Thyroid gland (tissue), 4 donors: Measurements from ENCODE around the gene CAMKK1. TPM values are rescaled to one million over a fixed set of nuclear protein-coding genes. Genes with fewer than 3 reads are reported as not detected.

Experiments used
- DNase-seq, 2 donors: peaks; one replicate each; pipeline ENCODE4 v3.0.0-alpha.2; 2019
- H3K27ac ChIP-seq, 3 donors: fragments of 200-600 bp; sonication (generic); 1 replicate in 2 of 3; 2 replicates in 1 of 3; pipeline ENCODE4 v1.5.1; 2016 to 2019; ENCODE audit warnings: mild to moderate bottlenecking in 1 of 3, moderate library complexity in 1 of 3
- H3K27me3 ChIP-seq: fragments of 200-600 bp; sonication (generic); one replicate; pipeline ENCODE4 v1.5.1; 2019
- H3K36me3 ChIP-seq, 2 donors: fragments of 200-600 bp; sonication (generic); one replicate each; pipeline ENCODE4 v1.5.1; 2016 to 2019
- H3K4me1 ChIP-seq, 2 donors: fragments of 200-600 bp; sonication (generic); one replicate each; pipeline ENCODE4 v1.5.1; 2017 to 2019
- H3K4me3 ChIP-seq, 3 donors: fragments of 200-600 bp; sonication (generic); replicated peaks in 1 of 3; 1 replicate in 2 of 3; 2 replicates in 1 of 3; pipeline ENCODE4 v1.5.1; 2016; ENCODE audit warnings: mild to moderate bottlenecking in 1 of 3
- H3K9me3 ChIP-seq: fragments of 200-600 bp; sonication (generic); one replicate; pipeline ENCODE4 v1.5.1; 2017
- POLR2A ChIP-seq, 2 donors: fragments of 450-650 bp; IDR thresholded peaks; one replicate each; pipeline ENCODE4 v1.6.1; 2017; ENCODE audit warnings: antibody characterized with exemption in 2 of 2, mild to moderate bottlenecking in 2 of 2, moderate library complexity in 1 of 2
- WGBS, 2 donors: methylation state at CpG; one replicate each; pipeline ENCODE4 v1.1.5; 2017; 5-methylcytosine and 5-hydroxymethylcytosine counted together
- intact Hi-C: fragments of 100-400 bp; cut with DNase I; formaldehyde crosslinking; loops from one replicate; pipeline ENCODE4 v1.15.1; 2023
- total RNA-seq, 4 donors: library from RNA; depleted of rRNA; stranded (reverse); fragments of >200 nt; gene quantifications; one replicate each; pipeline ENCODE4 v1.2.3, GENCODE V29; 2016
- TF ChIP-seq, protein P1 (sequence below), 6 experiments: fragments of 200-600 bp in 3 of 6; fragments of 450-650 bp in 3 of 6; sonication (generic) in 3 of 6; IDR thresholded peaks; one replicate each; pipeline ENCODE4 v1.5.1; 2016 to 2019; ENCODE audit warnings: antibody characterized with exemption in 6 of 6, mild to moderate bottlenecking in 2 of 6, inconsistent platforms in 1 of 6, moderate library complexity in 1 of 6

The CAMKK1 gene
- total RNA-seq, 4 donors from 2014 or later, result 5.9 to 10.1 (median 7.9) TPM

DNA sequence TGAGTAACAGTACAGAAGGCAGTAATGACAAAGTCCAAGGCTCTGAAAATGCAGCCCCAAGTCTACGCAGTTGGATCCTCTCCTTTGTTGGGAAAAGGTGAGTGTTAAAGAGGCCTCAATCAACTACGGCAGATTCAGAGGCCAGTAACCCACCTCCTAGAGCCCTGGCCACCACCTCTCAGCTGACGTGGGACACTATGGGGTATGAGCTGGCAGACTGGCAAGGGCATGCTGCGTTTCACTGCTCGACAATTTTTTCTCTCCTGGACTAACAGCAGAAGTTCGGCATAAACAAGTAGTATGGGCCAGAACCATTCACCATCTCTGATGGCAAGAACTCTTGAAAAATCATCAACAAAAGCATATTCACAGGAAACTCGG lies 64.0 kb downstream of the CAMKK1 start:
- no peak for TF ChIP-seq POLR2A (IDR thresholded peaks at IDR 0.05)
- TF ChIP-seq, protein P1, sequence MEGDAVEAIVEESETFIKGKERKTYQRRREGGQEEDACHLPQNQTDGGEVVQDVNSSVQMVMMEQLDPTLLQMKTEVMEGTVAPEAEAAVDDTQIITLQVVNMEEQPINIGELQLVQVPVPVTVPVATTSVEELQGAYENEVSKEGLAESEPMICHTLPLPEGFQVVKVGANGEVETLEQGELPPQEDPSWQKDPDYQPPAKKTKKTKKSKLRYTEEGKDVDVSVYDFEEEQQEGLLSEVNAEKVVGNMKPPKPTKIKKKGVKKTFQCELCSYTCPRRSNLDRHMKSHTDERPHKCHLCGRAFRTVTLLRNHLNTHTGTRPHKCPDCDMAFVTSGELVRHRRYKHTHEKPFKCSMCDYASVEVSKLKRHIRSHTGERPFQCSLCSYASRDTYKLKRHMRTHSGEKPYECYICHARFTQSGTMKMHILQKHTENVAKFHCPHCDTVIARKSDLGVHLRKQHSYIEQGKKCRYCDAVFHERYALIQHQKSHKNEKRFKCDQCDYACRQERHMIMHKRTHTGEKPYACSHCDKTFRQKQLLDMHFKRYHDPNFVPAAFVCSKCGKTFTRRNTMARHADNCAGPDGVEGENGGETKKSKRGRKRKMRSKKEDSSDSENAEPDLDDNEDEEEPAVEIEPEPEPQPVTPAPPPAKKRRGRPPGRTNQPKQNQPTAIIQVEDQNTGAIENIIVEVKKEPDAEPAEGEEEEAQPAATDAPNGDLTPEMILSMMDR (IDR thresholded peaks at IDR 0.05), result no peak

DNA sequence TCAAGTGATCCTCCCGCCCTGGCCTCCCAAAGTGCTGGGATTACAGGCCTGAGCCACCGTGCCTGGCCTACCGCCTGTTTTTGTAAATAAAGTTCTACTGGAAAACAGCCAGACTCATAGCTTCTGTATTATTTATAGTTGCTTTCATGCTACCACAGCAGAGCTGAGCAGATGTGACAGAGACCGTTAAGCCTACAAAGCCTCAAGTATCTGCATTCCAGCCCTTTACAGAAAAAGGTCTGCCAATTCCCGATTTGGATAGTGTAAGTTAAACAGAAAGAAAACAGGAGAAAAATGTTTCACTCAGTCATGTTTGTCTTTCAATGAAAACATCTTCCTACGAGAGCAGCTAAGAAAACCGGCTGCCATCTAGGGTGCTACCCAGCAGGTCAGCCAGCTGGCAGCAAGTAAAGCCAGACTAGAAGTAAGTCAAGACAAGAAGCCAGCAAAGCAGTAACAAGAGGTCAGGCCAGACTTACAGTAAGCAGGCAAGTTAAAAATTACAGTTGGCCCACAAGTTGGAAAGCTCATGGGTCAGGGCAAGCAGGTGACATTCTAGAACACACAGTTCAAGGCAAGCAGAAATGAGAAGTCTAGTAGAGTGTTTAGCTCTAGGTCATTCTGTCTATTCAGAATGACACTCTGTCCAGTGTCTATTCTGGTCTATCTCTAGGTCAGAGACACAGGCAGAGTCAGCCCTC lies 64.6 kb downstream of the CAMKK1 start:
- peak; percentile 60 to 70 for DNase-seq
- WGBS, 2 donors, result 24 to 35% methylated on average over 7 of the region's 7 CpGs
- H3K27me3 ChIP-seq, result no peaks in the 10 kb centered on the region
- no peaks in the 10 kb centered on the region for H3K9me3 ChIP-seq
- peak overlapping the region; percentile 33 to 66 (median 55) for H3K27ac ChIP-seq
- H3K4me1 ChIP-seq, result peaks cover 13% of the 10 kb centered on the region in 2 donors
- intact Hi-C loops, result no loop called here
- H3K4me3 ChIP-seq, result no peak overlapping the region
- TF ChIP-seq POLR2A (IDR thresholded peaks at IDR 0.05), result no peak
- TF ChIP-seq, protein P1 (IDR thresholded peaks at IDR 0.05), result no peak
- peaks cover 25 to 29% of the 10 kb centered on the region in 2 donors for H3K36me3 ChIP-seq

More for the DNA sequence above, 64.0 kb downstream of the CAMKK1 start:
- H3K9me3 ChIP-seq, result no peaks in the 10 kb centered on the region
- peaks cover 22 to 25% of the 10 kb centered on the region in 2 donors for H3K36me3 ChIP-seq
- H3K4me3 ChIP-seq, result no peak overlapping the region
- peak overlapping the region; percentile 8 to 55 (median 11) for H3K27ac ChIP-seq
- 92 to 94% methylated on average over 7 of the region's 7 CpGs for WGBS, 2 donors
- peaks cover 13% of the 10 kb centered on the region in 2 donors for H3K4me1 ChIP-seq
- no peak for DNase-seq
- intact Hi-C loops, result no loop called here
- no peaks in the 10 kb centered on the region for H3K27me3 ChIP-seq

DNA sequence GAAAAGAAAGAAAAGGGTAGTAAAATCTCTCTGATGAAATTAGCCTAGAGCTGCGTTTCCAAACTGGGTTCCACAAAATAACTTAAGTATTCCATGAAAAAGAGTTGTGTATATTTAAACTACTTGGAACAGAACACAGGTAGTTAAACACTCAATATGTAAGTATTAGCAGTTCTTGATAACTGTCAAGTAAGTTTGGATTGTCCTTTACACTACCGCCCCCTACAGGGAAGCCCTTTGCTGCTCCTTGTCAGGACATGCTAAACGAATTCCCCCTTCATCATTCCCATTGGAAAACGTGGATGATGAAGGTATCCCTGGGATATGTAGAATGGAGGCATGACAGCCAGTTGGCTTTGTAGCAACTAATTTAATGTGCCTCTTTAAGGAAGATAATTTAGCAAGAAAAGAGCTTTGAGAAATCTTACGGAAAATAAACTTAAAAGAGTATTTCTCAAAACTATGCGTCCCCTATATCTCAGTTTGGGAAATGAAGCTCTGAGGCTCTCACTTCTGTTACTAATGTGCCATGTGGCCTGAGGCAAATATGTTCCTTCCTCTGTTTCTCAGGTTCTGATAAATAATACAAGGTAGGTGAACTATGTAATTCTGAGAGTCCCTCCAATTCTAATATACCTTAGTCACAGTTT lies 65.6 kb downstream of the CAMKK1 start:
- no peaks in the 10 kb centered on the region for H3K27me3 ChIP-seq
- peak; percentile 41 to 42 for DNase-seq
- no peak overlapping the region for H3K4me3 ChIP-seq
- TF ChIP-seq, protein P1 (IDR thresholded peaks at IDR 0.05), result peak in 4 of 6 experiments; percentile 10 to 40 (median 19)
- no peak for TF ChIP-seq POLR2A (IDR thresholded peaks at IDR 0.05)
- 62 to 65% methylated on average over 6 of the region's 6 CpGs for WGBS, 2 donors
- peaks cover 13% of the 10 kb centered on the region in 2 donors for H3K4me1 ChIP-seq
- intact Hi-C loops, result no loop called here
- peak overlapping the region in 2 of 3 donors; percentile 33 to 66 for H3K27ac ChIP-seq
- no peaks in the 10 kb centered on the region for H3K9me3 ChIP-seq
- peaks cover 30 to 34% of the 10 kb centered on the region in 2 donors for H3K36me3 ChIP-seq

DNA sequence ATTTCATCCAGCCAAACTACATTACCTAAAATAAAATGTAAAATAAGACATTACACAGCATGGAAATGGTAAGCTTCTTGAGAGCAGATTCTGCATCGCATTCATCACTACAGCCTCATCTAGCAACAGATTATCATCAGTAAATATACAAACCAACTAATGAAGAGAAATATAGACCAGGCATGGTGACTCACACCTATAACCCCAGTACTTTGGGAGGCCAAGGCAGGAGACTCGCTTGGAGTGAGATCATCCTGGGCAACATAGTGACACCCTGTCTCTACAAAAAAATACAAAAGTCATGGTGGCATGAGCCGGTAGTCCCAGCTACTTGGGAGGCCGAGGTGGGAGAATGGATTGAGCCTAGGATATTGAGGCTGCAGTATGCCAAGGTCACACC lies 66.7 kb downstream of the CAMKK1 start:
- WGBS, 2 donors, result 90 to 94% methylated on average over 4 of the region's 4 CpGs
- H3K27ac ChIP-seq, result no peak overlapping the region
- H3K27me3 ChIP-seq, result no peaks in the 10 kb centered on the region
- DNase-seq, result no peak
- peaks cover 13% of the 10 kb centered on the region in 2 donors for H3K4me1 ChIP-seq
- H3K9me3 ChIP-seq, result no peaks in the 10 kb centered on the region
- intact Hi-C loops, result no loop called here
- no peak overlapping the region for H3K4me3 ChIP-seq
- H3K36me3 ChIP-seq, result peaks cover 40 to 43% of the 10 kb centered on the region in 2 donors
- no peak for TF ChIP-seq POLR2A (IDR thresholded peaks at IDR 0.05)
- TF ChIP-seq, protein P1 (IDR thresholded peaks at IDR 0.05), result no peak

DNA sequence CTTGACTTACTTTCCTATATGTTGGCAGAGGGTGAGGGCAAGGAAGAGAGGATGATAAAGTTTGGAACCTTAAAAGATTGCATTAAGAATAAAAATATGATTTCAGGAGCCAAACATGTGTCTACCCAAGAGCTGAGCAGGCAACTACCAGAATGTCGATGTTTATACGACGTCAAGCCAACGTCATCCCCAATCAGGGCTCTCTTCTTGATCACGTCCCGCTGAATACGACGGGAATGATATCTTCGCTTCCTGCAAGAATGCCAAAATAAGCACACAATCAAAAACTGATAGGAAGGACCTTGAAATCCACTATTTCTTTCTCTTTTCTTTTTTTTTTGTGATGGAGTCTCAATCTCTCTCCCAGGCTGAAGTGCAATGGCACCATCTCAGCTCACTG lies 71.8 kb downstream of the CAMKK1 start:
- TF ChIP-seq, protein P1 (IDR thresholded peaks at IDR 0.05), result no peak
- no peak for TF ChIP-seq POLR2A (IDR thresholded peaks at IDR 0.05)
- no peak for DNase-seq
- H3K9me3 ChIP-seq, result no peaks in the 10 kb centered on the region
- H3K4me1 ChIP-seq, result no peaks in the 10 kb centered on the region
- H3K36me3 ChIP-seq, result peaks cover 85 to 89% of the 10 kb centered on the region in 2 donors
- H3K4me3 ChIP-seq, result no peak overlapping the region
- no peaks in the 10 kb centered on the region for H3K27me3 ChIP-seq
- H3K27ac ChIP-seq, result no peak overlapping the region
- WGBS, 2 donors, result 96 to 97% methylated on average over 9 of the region's 9 CpGs
- intact Hi-C loops, result no loop called here
